Measurements from ENCODE around the gene ANKRD12. TPM values are rescaled to one million over a fixed set of nuclear protein-coding genes. Genes with fewer than 3 reads are reported as not detected.

Gene ANKRD12
- total RNA-seq, 4 donors from 2014 or later, result 45.6 to 58.6 (median 47.4) TPM

GRCh38 chr18:9120796-9121195 lies 15.8 kb upstream of the ANKRD12 start:
- ATAC-seq (ENCODE audit: low FRiP score) (no peak), DNase-seq (ENCODE audit: low spot score) (no peak)
- TF ChIP-seq CTCF (IDR thresholded peaks at IDR 0.05), result no peak

GRCh38 chr18:9123520-9123919 lies 13.1 kb upstream of the ANKRD12 start:
- no peak for ATAC-seq (ENCODE audit: low FRiP score)
- DNase-seq (ENCODE audit: low spot score), result no peak
- no peak for TF ChIP-seq CTCF (IDR thresholded peaks at IDR 0.05)

- no peak for TF ChIP-seq CTCF (IDR thresholded peaks at IDR 0.05)
- no peak for DNase-seq (ENCODE audit: low spot score)
- no peak for ATAC-seq (ENCODE audit: low FRiP score)
These were observed 11.8 kb upstream of the ANKRD12 start for GRCh38 chr18:9124824-9125223.

- no peak for ATAC-seq (ENCODE audit: low FRiP score)
- no peak for TF ChIP-seq CTCF (IDR thresholded peaks at IDR 0.05)
- DNase-seq (ENCODE audit: low spot score), result no peak
These were observed 10.2 kb upstream of the ANKRD12 start for GRCh38 chr18:9126337-9126736.

- ATAC-seq (ENCODE audit: low FRiP score), result no peak
- DNase-seq (ENCODE audit: low spot score), result no peak
- TF ChIP-seq CTCF (IDR thresholded peaks at IDR 0.05), result no peak
These were observed 6.4 kb upstream of the ANKRD12 start for GRCh38 chr18:9130195-9130594.

- TF ChIP-seq CTCF (IDR thresholded peaks at IDR 0.05), result no peak
- ATAC-seq (ENCODE audit: low FRiP score) (peak; percentile 61), DNase-seq (ENCODE audit: low spot score) (no peak)
These were observed 5.8 kb upstream of the ANKRD12 start for GRCh38 chr18:9130806-9131205.

- no peak for ATAC-seq (ENCODE audit: low FRiP score)
- DNase-seq (ENCODE audit: low spot score), result no peak
- TF ChIP-seq CTCF (IDR thresholded peaks at IDR 0.05), result no peak
These were observed 4.0 kb upstream of the ANKRD12 start for GRCh38 chr18:9132628-9133027.
